GM23338 (cell line): Measurements from ENCODE around the gene UBE2J1. TPM values are rescaled to one million over a fixed set of nuclear protein-coding genes. Genes with fewer than 3 reads are reported as not detected.
A peak's percentile ranks its signal among the peaks of the same experiment; 100 is the strongest.

Experiments
- ATAC-seq: fragments of 200-7000 bp; cut with Tn5 transposase; 3 replicates; pipeline ENCODE4 v1.9.1; 2020
- DNase-seq: peaks from one replicate; pipeline ENCODE4 v3.0.0-alpha.2; 2015; ENCODE audit warnings: low spot score
- H2AFZ ChIP-seq: fragments of 200-600 bp; sonication (generic); 2 replicates; pipeline ENCODE4 v1.8.0; 2016; ENCODE audit warnings: antibody characterized with exemption, mild to moderate bottlenecking, moderate library complexity
- H3F3A ChIP-seq: fragments of 200-600 bp; sonication (generic); replicated peaks from 2 replicates; pipeline ENCODE4 v1.8.0; 2017; ENCODE audit warnings: antibody characterized with exemption, mixed run types, low read depth
- H3K27ac ChIP-seq: fragments of 200-600 bp; sonication (generic); 2 replicates; pipeline ENCODE4 v1.6.1; 2016; ENCODE audit warnings: low read depth
- H3K27me3 ChIP-seq: fragments of 200-600 bp; sonication (generic); 2 replicates; pipeline ENCODE4 v1.8.0; 2016; ENCODE audit warnings: mild to moderate bottlenecking, mixed run types, moderate library complexity; ENCODE audit not compliant: insufficient read depth
- H3K36me3 ChIP-seq: fragments of 200-600 bp; sonication (generic); 2 replicates; pipeline ENCODE4 v1.8.0; 2016; ENCODE audit warnings: mild to moderate bottlenecking; ENCODE audit not compliant: insufficient read depth
- H3K4me1 ChIP-seq: fragments of 200-600 bp; sonication (generic); 2 replicates; pipeline ENCODE4 v1.8.0; 2016; ENCODE audit warnings: mild to moderate bottlenecking, moderate library complexity; ENCODE audit not compliant: insufficient read depth
- H3K4me2 ChIP-seq: fragments of 200-600 bp; sonication (generic); 2 replicates; pipeline ENCODE4 v1.7.1; 2017; ENCODE audit warnings: mixed run types
- H3K4me3 ChIP-seq: fragments of 200-600 bp; sonication (generic); 2 replicates; pipeline ENCODE4 v1.6.1; 2016; ENCODE audit warnings: mixed run types
- H3K79me2 ChIP-seq: fragments of 200-600 bp; sonication (generic); replicated peaks from 2 replicates; pipeline ENCODE4 v1.8.0; 2017; ENCODE audit warnings: mild to moderate bottlenecking; ENCODE audit not compliant: insufficient read depth
- H3K9me2 ChIP-seq: fragments of 200-600 bp; sonication (generic); 2 replicates; pipeline ENCODE4 v1.8.0; 2017; ENCODE audit not compliant: insufficient read depth
- H4K20me1 ChIP-seq: fragments of 200-600 bp; sonication (generic); replicated peaks from 2 replicates; pipeline ENCODE4 v1.8.0; 2017; ENCODE audit warnings: mild to moderate bottlenecking; ENCODE audit not compliant: insufficient read depth
- H3K27ac Mint-ChIP-seq: 2 replicates; pipeline ENCODE4 v1.8.0; 2020; ENCODE audit warnings: inconsistent platforms, mild to moderate bottlenecking, moderate library complexity, mixed read lengths
- H3K27me3 Mint-ChIP-seq: 3 replicates; pipeline ENCODE4 v1.8.0; 2022; ENCODE audit warnings: low read depth, mild to moderate bottlenecking, moderate library complexity, mixed read lengths, inconsistent platforms; ENCODE audit not compliant: insufficient read depth, poor library complexity
- H3K36me3 Mint-ChIP-seq: 3 replicates; pipeline ENCODE4 v1.8.0; 2021; ENCODE audit warnings: low read depth, mild to moderate bottlenecking, inconsistent platforms, moderate library complexity, mixed read lengths
- H3K4me1 Mint-ChIP-seq: 3 replicates; pipeline ENCODE4 v1.8.0; 2020; ENCODE audit warnings: mild to moderate bottlenecking, inconsistent platforms, mixed read lengths
- H3K4me3 Mint-ChIP-seq: 3 replicates; pipeline ENCODE4 v1.8.0; 2021; ENCODE audit warnings: moderate library complexity, mild to moderate bottlenecking, inconsistent platforms, mixed read lengths
- H3K9me3 Mint-ChIP-seq: 3 replicates; pipeline ENCODE4 v1.8.0; 2020; ENCODE audit warnings: moderate library complexity, mild to moderate bottlenecking, inconsistent platforms, mixed read lengths
- CREB1 ChIP-seq: fragments of 250-450 bp; sonication (Bioruptor Pico); IDR thresholded peaks from 2 replicates; pipeline ENCODE4 v1.5.0; 2020; ENCODE audit warnings: low read depth, mild to moderate bottlenecking, moderate library complexity
- EZH2 ChIP-seq: fragments of 200-600 bp; sonication (generic); IDR thresholded peaks from one replicate; pipeline ENCODE4 v1.8.0; 2017; ENCODE audit warnings: antibody characterized with exemption, mild to moderate bottlenecking, low read depth; ENCODE audit not compliant: unreplicated experiment
- EZH2phosphoT487 ChIP-seq: fragments of 200-600 bp; sonication (generic); IDR thresholded peaks from one replicate; pipeline ENCODE4 v1.8.1; 2018; ENCODE audit warnings: antibody characterized with exemption; ENCODE audit not compliant: unreplicated experiment
- JUNB ChIP-seq: IDR thresholded peaks from one replicate; pipeline ENCODE4 v1.6.1; 2016; ENCODE audit warnings: antibody characterized with exemption; ENCODE audit not compliant: unreplicated experiment
- NANOG ChIP-seq: IDR thresholded peaks from 2 replicates; pipeline ENCODE4 v1.6.1; 2016; ENCODE audit warnings: antibody characterized with exemption, borderline replicate concordance
- POLR2AphosphoS5 ChIP-seq: IDR thresholded peaks from 2 replicates; pipeline ENCODE4 v1.6.1; 2016; ENCODE audit warnings: antibody characterized with exemption, low read depth
- STAT1 ChIP-seq: IDR thresholded peaks from one replicate; pipeline ENCODE4 v1.6.1; 2016; ENCODE audit warnings: antibody characterized with exemption; ENCODE audit not compliant: unreplicated experiment
- ZNF114 ChIP-seq: fragments of 250-450 bp; sonication (Bioruptor Pico); IDR thresholded peaks from 2 replicates; pipeline ENCODE4 v1.5.0; 2020; ENCODE audit warnings: mild to moderate bottlenecking, moderate library complexity
- ZNF331 ChIP-seq: fragments of 250-450 bp; sonication (Bioruptor Pico); IDR thresholded peaks from 2 replicates; pipeline ENCODE4 v1.5.0; 2020; ENCODE audit warnings: low read depth, mild to moderate bottlenecking, moderate library complexity
- polyA plus RNA-seq: library from polyadenylated mRNA; unstranded; fragments of >200 nt; fragmentation: Nextera tagmentation; extraction: Ambion mirVana; gene quantifications from 2 replicates; pipeline ENCODE4 v1.2.1, GENCODE V29; 2016
- total RNA-seq: library from RNA; depleted of rRNA; stranded (reverse); fragments of >200 nt; shearing (Covaris generic); gene quantifications from 2 replicates; pipeline ENCODE4 v1.2.3, GENCODE V29; 2014
- TF ChIP-seq, protein P1 (sequence below), 2 experiments: fragments of 200-600 bp in 1 of 2; sonication (generic) in 1 of 2; conservative IDR thresholded peaks; 2 replicates each; pipeline versions ENCODE4 v1.5.1 to v1.6.1; 2016 to 2017; ENCODE audit warnings: antibody characterized with exemption in 2 of 2, low read depth in 2 of 2, mild to moderate bottlenecking in 2 of 2, moderate library complexity in 1 of 2
- TF ChIP-seq, protein P2 (sequence below): fragments of 250-450 bp; sonication (Bioruptor Pico); IDR thresholded peaks from 2 replicates; pipeline ENCODE4 v1.5.0; 2020; ENCODE audit warnings: mild to moderate bottlenecking, moderate library complexity
- TF ChIP-seq, protein P3 (sequence below): IDR thresholded peaks from 2 replicates; pipeline ENCODE4 v1.6.1; 2016; ENCODE audit warnings: antibody characterized with exemption
- TF ChIP-seq, protein P4 (sequence below): IDR thresholded peaks from one replicate; pipeline ENCODE4 v1.6.1; 2018; ENCODE audit warnings: antibody characterized with exemption; ENCODE audit not compliant: unreplicated experiment

UBE2J1 gene
- total and polyA plus RNA-seq, 2 experiments from 2014 or later, result 7.5 to 13.1 TPM

DNA sequence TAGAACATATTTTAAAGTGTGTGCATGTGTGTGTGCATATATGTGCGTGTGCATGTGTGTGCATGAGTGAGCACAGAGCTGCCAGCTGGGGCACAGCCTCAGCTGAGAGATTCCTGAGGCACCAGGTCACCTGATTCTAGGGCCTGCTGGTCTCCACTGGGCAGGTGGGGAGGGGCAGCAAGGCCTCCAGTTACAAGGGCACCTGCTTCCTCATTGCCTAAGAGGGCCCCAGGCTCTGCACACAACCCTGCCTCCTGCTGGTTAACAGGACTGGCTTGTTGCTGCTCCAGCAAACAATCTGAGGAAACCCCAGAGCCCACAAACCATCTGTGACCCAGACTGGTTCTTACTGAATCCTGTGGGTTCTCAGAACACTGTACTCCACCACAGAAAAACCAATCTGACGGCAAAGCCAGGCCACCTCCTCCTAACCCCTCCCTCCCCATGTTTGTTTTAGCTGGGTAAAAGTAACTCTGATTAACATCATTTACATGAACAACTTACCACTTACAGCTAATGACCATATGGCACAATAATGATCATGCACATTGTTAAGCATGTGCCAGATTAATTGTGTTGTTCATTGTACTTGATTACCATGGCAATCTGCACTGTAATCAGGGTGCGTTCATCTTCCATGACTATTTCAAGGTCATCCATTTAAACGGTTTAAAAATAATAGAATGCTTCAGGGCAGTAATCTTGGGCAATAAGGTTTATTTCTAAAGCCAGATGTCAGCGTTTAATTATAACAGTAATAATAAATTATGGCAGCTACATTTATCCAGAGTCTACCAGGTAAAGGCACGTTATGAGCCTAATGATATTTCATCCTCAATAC lies 23.1 kb upstream of the UBE2J1 start:
- peak; percentile 95 for DNase-seq
- peaks cover 15% of the 10 kb centered on the region; the same call in 2 of the 3 replicates for H3K4me1 Mint-ChIP-seq
- TF ChIP-seq, protein P1, sequence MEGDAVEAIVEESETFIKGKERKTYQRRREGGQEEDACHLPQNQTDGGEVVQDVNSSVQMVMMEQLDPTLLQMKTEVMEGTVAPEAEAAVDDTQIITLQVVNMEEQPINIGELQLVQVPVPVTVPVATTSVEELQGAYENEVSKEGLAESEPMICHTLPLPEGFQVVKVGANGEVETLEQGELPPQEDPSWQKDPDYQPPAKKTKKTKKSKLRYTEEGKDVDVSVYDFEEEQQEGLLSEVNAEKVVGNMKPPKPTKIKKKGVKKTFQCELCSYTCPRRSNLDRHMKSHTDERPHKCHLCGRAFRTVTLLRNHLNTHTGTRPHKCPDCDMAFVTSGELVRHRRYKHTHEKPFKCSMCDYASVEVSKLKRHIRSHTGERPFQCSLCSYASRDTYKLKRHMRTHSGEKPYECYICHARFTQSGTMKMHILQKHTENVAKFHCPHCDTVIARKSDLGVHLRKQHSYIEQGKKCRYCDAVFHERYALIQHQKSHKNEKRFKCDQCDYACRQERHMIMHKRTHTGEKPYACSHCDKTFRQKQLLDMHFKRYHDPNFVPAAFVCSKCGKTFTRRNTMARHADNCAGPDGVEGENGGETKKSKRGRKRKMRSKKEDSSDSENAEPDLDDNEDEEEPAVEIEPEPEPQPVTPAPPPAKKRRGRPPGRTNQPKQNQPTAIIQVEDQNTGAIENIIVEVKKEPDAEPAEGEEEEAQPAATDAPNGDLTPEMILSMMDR (conservative IDR thresholded peaks at IDR 0.05; ENCODE audit: low read depth in 2 of 2), result peak; percentile 57 to 75
- TF ChIP-seq STAT1, result no peak
- TF ChIP-seq EZH2, result no peak
- TF ChIP-seq ZNF114 (CRISPR knock-in tag), result no peak
- no peak for TF ChIP-seq JUNB
- no peak for TF ChIP-seq EZH2phosphoT487
- TF ChIP-seq, protein P2, sequence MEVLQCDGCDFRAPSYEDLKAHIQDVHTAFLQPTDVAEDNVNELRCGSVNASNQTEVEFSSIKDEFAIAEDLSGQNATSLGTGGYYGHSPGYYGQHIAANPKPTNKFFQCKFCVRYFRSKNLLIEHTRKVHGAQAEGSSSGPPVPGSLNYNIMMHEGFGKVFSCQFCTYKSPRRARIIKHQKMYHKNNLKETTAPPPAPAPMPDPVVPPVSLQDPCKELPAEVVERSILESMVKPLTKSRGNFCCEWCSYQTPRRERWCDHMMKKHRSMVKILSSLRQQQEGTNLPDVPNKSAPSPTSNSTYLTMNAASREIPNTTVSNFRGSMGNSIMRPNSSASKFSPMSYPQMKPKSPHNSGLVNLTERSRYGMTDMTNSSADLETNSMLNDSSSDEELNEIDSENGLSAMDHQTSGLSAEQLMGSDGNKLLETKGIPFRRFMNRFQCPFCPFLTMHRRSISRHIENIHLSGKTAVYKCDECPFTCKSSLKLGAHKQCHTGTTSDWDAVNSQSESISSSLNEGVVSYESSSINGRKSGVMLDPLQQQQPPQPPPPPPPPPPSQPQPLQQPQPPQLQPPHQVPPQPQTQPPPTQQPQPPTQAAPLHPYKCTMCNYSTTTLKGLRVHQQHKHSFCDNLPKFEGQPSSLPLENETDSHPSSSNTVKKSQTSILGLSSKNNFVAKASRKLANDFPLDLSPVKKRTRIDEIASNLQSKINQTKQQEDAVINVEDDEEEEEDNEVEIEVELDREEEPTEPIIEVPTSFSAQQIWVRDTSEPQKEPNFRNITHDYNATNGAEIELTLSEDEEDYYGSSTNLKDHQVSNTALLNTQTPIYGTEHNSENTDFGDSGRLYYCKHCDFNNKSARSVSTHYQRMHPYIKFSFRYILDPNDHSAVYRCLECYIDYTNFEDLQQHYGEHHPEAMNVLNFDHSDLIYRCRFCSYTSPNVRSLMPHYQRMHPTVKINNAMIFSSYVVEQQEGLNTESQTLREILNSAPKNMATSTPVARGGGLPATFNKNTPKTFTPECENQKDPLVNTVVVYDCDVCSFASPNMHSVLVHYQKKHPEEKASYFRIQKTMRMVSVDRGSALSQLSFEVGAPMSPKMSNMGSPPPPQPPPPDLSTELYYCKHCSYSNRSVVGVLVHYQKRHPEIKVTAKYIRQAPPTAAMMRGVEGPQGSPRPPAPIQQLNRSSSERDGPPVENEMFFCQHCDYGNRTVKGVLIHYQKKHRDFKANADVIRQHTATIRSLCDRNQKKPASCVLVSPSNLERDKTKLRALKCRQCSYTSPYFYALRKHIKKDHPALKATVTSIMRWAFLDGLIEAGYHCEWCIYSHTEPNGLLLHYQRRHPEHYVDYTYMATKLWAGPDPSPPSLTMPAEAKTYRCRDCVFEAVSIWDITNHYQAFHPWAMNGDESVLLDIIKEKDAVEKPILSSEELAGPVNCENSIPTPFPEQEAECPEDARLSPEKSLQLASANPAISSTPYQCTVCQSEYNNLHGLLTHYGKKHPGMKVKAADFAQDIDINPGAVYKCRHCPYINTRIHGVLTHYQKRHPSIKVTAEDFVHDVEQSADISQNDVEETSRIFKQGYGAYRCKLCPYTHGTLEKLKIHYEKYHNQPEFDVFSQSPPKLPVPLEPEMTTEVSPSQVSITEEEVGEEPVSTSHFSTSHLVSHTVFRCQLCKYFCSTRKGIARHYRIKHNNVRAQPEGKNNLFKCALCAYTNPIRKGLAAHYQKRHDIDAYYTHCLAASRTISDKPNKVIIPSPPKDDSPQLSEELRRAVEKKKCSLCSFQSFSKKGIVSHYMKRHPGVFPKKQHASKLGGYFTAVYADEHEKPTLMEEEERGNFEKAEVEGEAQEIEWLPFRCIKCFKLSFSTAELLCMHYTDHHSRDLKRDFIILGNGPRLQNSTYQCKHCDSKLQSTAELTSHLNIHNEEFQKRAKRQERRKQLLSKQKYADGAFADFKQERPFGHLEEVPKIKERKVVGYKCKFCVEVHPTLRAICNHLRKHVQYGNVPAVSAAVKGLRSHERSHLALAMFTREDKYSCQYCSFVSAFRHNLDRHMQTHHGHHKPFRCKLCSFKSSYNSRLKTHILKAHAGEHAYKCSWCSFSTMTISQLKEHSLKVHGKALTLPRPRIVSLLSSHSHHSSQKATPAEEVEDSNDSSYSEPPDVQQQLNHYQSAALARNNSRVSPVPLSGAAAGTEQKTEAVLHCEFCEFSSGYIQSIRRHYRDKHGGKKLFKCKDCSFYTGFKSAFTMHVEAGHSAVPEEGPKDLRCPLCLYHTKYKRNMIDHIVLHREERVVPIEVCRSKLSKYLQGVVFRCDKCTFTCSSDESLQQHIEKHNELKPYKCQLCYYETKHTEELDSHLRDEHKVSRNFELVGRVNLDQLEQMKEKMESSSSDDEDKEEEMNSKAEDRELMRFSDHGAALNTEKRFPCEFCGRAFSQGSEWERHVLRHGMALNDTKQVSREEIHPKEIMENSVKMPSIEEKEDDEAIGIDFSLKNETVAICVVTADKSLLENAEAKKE (CRISPR knock-in tag), result no peak
- TF ChIP-seq, protein P3, sequence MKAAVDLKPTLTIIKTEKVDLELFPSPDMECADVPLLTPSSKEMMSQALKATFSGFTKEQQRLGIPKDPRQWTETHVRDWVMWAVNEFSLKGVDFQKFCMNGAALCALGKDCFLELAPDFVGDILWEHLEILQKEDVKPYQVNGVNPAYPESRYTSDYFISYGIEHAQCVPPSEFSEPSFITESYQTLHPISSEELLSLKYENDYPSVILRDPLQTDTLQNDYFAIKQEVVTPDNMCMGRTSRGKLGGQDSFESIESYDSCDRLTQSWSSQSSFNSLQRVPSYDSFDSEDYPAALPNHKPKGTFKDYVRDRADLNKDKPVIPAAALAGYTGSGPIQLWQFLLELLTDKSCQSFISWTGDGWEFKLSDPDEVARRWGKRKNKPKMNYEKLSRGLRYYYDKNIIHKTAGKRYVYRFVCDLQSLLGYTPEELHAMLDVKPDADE, result no peak
- TF ChIP-seq CREB1 (CRISPR knock-in tag), result 0 out of 2 replicates have a peak, but pooled peaks have one; percentile 37
- TF ChIP-seq, protein P4, sequence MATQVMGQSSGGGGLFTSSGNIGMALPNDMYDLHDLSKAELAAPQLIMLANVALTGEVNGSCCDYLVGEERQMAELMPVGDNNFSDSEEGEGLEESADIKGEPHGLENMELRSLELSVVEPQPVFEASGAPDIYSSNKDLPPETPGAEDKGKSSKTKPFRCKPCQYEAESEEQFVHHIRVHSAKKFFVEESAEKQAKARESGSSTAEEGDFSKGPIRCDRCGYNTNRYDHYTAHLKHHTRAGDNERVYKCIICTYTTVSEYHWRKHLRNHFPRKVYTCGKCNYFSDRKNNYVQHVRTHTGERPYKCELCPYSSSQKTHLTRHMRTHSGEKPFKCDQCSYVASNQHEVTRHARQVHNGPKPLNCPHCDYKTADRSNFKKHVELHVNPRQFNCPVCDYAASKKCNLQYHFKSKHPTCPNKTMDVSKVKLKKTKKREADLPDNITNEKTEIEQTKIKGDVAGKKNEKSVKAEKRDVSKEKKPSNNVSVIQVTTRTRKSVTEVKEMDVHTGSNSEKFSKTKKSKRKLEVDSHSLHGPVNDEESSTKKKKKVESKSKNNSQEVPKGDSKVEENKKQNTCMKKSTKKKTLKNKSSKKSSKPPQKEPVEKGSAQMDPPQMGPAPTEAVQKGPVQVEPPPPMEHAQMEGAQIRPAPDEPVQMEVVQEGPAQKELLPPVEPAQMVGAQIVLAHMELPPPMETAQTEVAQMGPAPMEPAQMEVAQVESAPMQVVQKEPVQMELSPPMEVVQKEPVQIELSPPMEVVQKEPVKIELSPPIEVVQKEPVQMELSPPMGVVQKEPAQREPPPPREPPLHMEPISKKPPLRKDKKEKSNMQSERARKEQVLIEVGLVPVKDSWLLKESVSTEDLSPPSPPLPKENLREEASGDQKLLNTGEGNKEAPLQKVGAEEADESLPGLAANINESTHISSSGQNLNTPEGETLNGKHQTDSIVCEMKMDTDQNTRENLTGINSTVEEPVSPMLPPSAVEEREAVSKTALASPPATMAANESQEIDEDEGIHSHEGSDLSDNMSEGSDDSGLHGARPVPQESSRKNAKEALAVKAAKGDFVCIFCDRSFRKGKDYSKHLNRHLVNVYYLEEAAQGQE, result no peak
- no peak for TF ChIP-seq NANOG
- TF ChIP-seq ZNF331 (CRISPR knock-in tag), result no peak
- no peak for TF ChIP-seq POLR2AphosphoS5
- Histone ChIP-seq H3K4me2 (no peak overlapping the region), H3K27me3 (no peaks in the 10 kb centered on the region), H3F3A (no peaks in the 10 kb centered on the region), H3K27ac (0 out of 2 replicates have a peak overlapping the region, but pooled peaks have one; percentile 4), H4K20me1 (no peaks in the 10 kb centered on the region), H3K4me3 (no peak overlapping the region), H2AFZ (no peak overlapping the region), H3K4me1 (0 out of 2 replicates have a peak, but pooled peaks cover 3% of the 10 kb centered on the region), H3K79me2 (no peaks in the 10 kb centered on the region), H3K36me3 (no peaks in the 10 kb centered on the region), H3K9me2 (no peaks in the 10 kb centered on the region)
- H3K36me3 Mint-ChIP-seq, result no peaks in the 10 kb centered on the region
- H3K27ac Mint-ChIP-seq, result peak overlapping the region; percentile 90
- no peaks in the 10 kb centered on the region for H3K9me3 Mint-ChIP-seq
- peak; percentile 98 for ATAC-seq
- peaks cover 2% of the 10 kb centered on the region for H3K27me3 Mint-ChIP-seq
- H3K4me3 Mint-ChIP-seq, result no peak overlapping the region
